Measurements from ENCODE around the gene IGDCC3. TPM values are rescaled to one million over a fixed set of nuclear protein-coding genes. Genes with fewer than 3 reads are reported as not detected.

Gene IGDCC3
- total RNA-seq, 1 donor from 2014 or later: not detected

DNA sequence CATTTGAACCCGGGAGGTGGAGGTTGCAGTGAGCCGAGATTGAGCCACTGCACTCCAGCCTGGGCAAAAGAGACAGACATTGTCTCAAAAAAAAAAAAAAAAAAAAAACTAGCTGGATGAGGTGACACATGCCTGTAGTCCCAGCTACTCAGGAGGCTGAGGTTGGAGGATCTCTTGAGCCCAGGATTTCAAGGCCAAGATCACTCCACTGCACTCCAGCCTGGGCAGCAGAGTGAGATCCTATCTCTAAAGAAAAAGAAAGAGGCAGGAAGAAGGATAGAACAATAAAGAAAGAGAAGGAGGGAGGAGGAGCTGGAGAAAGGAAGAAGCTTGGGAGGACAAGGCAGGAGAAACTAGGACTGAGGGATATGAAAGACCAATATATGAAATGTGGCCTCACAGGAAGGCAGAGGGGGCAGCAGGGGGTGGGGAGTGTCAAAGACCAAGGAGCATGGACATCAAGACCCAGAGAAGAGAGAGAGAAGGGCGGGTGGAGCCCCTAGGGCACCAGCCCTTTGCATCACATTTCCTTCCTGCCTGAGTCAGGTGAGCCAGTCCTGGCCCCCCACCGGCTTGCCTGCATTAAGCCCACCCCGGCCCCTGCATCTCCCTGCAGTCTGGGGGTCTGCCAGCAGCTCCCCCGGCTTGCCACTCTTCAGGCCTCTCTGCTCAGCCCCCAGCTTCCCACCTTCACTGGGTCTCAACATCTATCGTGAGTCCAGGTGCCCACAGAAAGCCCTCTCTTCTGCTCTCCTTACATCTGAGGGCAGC lies 11.5 kb downstream of the IGDCC3 start:
- no peak for ATAC-seq
- intact Hi-C loops (cut with DNase I): no loop called here

DNA sequence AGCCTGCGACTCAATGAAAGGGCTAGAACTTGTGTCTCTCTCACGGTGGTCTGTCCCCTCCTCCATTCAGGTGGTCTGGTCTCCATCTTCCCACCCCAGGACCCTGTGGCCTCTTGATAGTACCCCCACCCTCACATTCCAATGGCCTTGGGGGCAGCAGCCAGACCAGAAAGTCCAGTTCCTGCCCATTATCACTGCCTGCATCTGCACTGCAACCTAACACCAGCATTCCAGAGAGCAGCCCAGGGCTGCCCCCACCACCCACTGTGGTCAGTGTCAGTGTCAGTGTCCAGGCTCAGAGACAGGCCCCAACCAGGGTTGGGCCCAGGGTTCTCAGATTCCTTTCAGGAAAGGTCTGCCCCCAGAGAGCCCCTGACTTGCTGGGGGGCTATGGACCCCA lies 12.6 kb downstream of the IGDCC3 start:
- Histone ChIP-seq H3K4me3 (no peak overlapping the region), H3K9me3 (no peaks in the 10 kb centered on the region), H3K4me1 (no peaks in the 10 kb centered on the region), H3K27ac (no peak overlapping the region), H3K27me3 (ENCODE audit: low read depth) (peaks cover 14% of the 10 kb centered on the region), H3K36me3 (no peaks in the 10 kb centered on the region)
- no peak for ATAC-seq
- intact Hi-C loops (cut with DNase I): no loop called here
- TF ChIP-seq, protein P1, sequence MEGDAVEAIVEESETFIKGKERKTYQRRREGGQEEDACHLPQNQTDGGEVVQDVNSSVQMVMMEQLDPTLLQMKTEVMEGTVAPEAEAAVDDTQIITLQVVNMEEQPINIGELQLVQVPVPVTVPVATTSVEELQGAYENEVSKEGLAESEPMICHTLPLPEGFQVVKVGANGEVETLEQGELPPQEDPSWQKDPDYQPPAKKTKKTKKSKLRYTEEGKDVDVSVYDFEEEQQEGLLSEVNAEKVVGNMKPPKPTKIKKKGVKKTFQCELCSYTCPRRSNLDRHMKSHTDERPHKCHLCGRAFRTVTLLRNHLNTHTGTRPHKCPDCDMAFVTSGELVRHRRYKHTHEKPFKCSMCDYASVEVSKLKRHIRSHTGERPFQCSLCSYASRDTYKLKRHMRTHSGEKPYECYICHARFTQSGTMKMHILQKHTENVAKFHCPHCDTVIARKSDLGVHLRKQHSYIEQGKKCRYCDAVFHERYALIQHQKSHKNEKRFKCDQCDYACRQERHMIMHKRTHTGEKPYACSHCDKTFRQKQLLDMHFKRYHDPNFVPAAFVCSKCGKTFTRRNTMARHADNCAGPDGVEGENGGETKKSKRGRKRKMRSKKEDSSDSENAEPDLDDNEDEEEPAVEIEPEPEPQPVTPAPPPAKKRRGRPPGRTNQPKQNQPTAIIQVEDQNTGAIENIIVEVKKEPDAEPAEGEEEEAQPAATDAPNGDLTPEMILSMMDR (IDR thresholded peaks at IDR 0.05): no peak
- no peak for DNase-seq

More for the DNA sequence above, 11.5 kb downstream of the IGDCC3 start:
- Histone ChIP-seq H3K27ac (no peak overlapping the region), H3K9me3 (no peaks in the 10 kb centered on the region), H3K4me1 (no peaks in the 10 kb centered on the region), H3K36me3 (no peaks in the 10 kb centered on the region), H3K27me3 (ENCODE audit: low read depth) (peaks cover 14% of the 10 kb centered on the region), H3K4me3 (no peak overlapping the region)
- no peak for DNase-seq
- TF ChIP-seq, protein P1 (IDR thresholded peaks at IDR 0.05): no peak

DNA sequence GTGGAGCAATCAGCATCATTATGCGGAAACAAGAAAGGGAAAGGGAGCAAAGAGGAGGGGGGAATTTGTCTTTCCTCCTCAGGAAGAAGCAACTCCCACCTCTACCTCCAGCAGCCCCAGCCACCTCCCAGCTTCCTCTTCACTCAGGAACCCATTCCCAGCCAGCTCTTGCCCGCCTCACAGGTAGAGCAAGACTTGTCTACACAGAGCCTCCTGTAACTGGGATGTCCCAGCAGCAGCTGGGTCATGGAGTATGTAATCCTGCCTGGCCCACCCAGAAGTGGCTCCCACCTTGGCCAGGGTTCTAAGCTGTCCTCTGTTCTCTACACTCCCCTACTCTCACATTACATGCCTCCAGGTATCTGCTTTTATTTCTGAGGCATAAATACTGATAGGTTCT lies 14.0 kb downstream of the IGDCC3 start:
- no peak for ATAC-seq
- no peaks in the 10 kb centered on the region for H3K36me3 ChIP-seq
- peaks cover 14% of the 10 kb centered on the region for H3K27me3 ChIP-seq (ENCODE audit: low read depth)
- intact Hi-C loops (cut with DNase I): no loop called here
- H3K4me3 ChIP-seq: no peak overlapping the region
- TF ChIP-seq, protein P1 (IDR thresholded peaks at IDR 0.05): no peak
- no peaks in the 10 kb centered on the region for H3K9me3 ChIP-seq
- H3K27ac ChIP-seq: no peak overlapping the region
- no peak for DNase-seq
- H3K4me1 ChIP-seq: no peaks in the 10 kb centered on the region

GRCh38 chr15:65363306-65363705 lies 14.5 kb downstream of the IGDCC3 start:
- no peak for DNase-seq
- H3K4me1 ChIP-seq: no peaks in the 10 kb centered on the region
- H3K27ac ChIP-seq: no peak overlapping the region
- no peaks in the 10 kb centered on the region for H3K9me3 ChIP-seq
- peaks cover 14% of the 10 kb centered on the region for H3K27me3 ChIP-seq (ENCODE audit: low read depth)
- TF ChIP-seq, protein P1 (IDR thresholded peaks at IDR 0.05): no peak
- intact Hi-C loops (cut with DNase I): no loop called here
- no peak for ATAC-seq
- no peak overlapping the region for H3K4me3 ChIP-seq
- no peaks in the 10 kb centered on the region for H3K36me3 ChIP-seq

GRCh38 chr15:65362491-65362890 lies 15.3 kb downstream of the IGDCC3 start:
- Histone ChIP-seq H3K9me3 (no peaks in the 10 kb centered on the region), H3K4me3 (no peak overlapping the region), H3K27me3 (ENCODE audit: low read depth) (peaks cover 22% of the 10 kb centered on the region), H3K36me3 (no peaks in the 10 kb centered on the region), H3K27ac (no peak overlapping the region), H3K4me1 (no peaks in the 10 kb centered on the region)
- ATAC-seq (no peak), DNase-seq (no peak)
- TF ChIP-seq, protein P1 (IDR thresholded peaks at IDR 0.05): no peak
- intact Hi-C loops (cut with DNase I): no loop called here

All from lower lobe of right lung (tissue), 2 donors.